IPS-20b (cell line): Measurements from ENCODE around the gene SSBP4.

Experiments
- H3K27ac ChIP-seq: one replicate; pipeline ENCODE4 v1.5.1; 2013; ENCODE audit warnings: low read length
- H3K27me3 ChIP-seq: 2 replicates; pipeline ENCODE4 v1.6.1; 2013; ENCODE audit warnings: mild to moderate bottlenecking, low read length, inconsistent platforms; ENCODE audit not compliant: insufficient read depth
- H3K36me3 ChIP-seq: 2 replicates; pipeline ENCODE4 v1.6.1; 2013; ENCODE audit warnings: low read depth, mild to moderate bottlenecking, inconsistent platforms, low read length, moderate library complexity; ENCODE audit not compliant: insufficient read depth
- H3K4me1 ChIP-seq: 2 replicates; pipeline ENCODE4 v1.6.1; 2013; ENCODE audit warnings: mild to moderate bottlenecking, control low read depth, inconsistent platforms, low read length, moderate library complexity; ENCODE audit not compliant: insufficient read depth
- H3K4me3 ChIP-seq: 2 replicates; pipeline ENCODE4 v1.5.1; 2013; ENCODE audit warnings: mild to moderate bottlenecking, low read length, inconsistent platforms
- H3K9ac ChIP-seq: 2 replicates; pipeline ENCODE4 v1.6.1; 2013; ENCODE audit warnings: low read depth, mild to moderate bottlenecking, inconsistent platforms, low read length, moderate library complexity
- H3K9me3 ChIP-seq: 2 replicates; pipeline ENCODE4 v1.6.1; 2013; ENCODE audit warnings: mild to moderate bottlenecking, low read depth, low read length, inconsistent platforms; ENCODE audit not compliant: insufficient read depth

The SSBP4 gene

GRCh38 chr19:18437491-18438330, 18.5 kb downstream of the SSBP4 start, which contains the start of gene ISYNA1:
Gene ISYNA1, minus strand, starts transcription at chr19:18438133. Its CDS starts 154 bp downstream, at chr19:18437979.
- Histone ChIP-seq H3K27ac (no peak within 1 kb of the TSS), H3K9ac (peak within 1 kb of the TSS; percentile 70; the same call in 1 of the 2 replicates), H3K4me1 (peaks cover 11% of the 10 kb centered on the region; the same call in 1 of the 2 replicates), H3K9me3 (no peaks in the 10 kb centered on the region), H3K27me3 (no peaks in the 10 kb centered on the region; the same call in 1 of the 2 replicates), H3K4me3 (peak within 1 kb of the TSS; percentile 75), H3K36me3 (peaks cover 19% of the 10 kb centered on the region)

GRCh38 chr19:18438331-18439024, 19.3 kb downstream of the SSBP4 start:
- Histone ChIP-seq H3K4me3 (peak overlapping the region; percentile 60), H3K4me1 (peaks cover 9% of the 10 kb centered on the region; the same call in 1 of the 2 replicates)

GRCh38 chr19:18439025-18439909, 20.1 kb downstream of the SSBP4 start:
- H3K9me3 ChIP-seq = no peaks in the 10 kb centered on the region
- no peak overlapping the region for H3K27ac ChIP-seq
- peaks cover 9% of the 10 kb centered on the region; the same call in 1 of the 2 replicates for H3K4me1 ChIP-seq
- peak overlapping the region; percentile 29; the same call in 1 of the 2 replicates for H3K9ac ChIP-seq
- H3K27me3 ChIP-seq = no peaks in the 10 kb centered on the region
- peaks cover 19% of the 10 kb centered on the region for H3K36me3 ChIP-seq
- H3K4me3 ChIP-seq = no peak overlapping the region

More at GRCh38 chr19:18438331-18439024, 19.3 kb downstream of the SSBP4 start:
- peak overlapping the region; percentile 48; the same call in 1 of the 2 replicates for H3K9ac ChIP-seq
- H3K27me3 ChIP-seq = no peaks in the 10 kb centered on the region
- no peaks in the 10 kb centered on the region for H3K9me3 ChIP-seq
- no peak overlapping the region for H3K27ac ChIP-seq
- peaks cover 19% of the 10 kb centered on the region for H3K36me3 ChIP-seq

GRCh38 chr19:18439910-18440237, 20.7 kb downstream of the SSBP4 start:
- H3K36me3 ChIP-seq = peaks cover 19% of the 10 kb centered on the region
- no peak overlapping the region for H3K27ac ChIP-seq
- no peak overlapping the region for H3K4me3 ChIP-seq
- no peaks in the 10 kb centered on the region for H3K27me3 ChIP-seq
- H3K9me3 ChIP-seq = no peaks in the 10 kb centered on the region
- peaks cover 9% of the 10 kb centered on the region; the same call in 1 of the 2 replicates for H3K4me1 ChIP-seq
- H3K9ac ChIP-seq = no peak overlapping the region

- Histone ChIP-seq H3K4me3 (no peak overlapping the region), H3K27me3 (no peaks in the 10 kb centered on the region), H3K9ac (no peak overlapping the region), H3K4me1 (peaks cover 9% of the 10 kb centered on the region; the same call in 1 of the 2 replicates), H3K36me3 (peaks cover 16% of the 10 kb centered on the region; the same call in 1 of the 2 replicates), H3K27ac (no peak overlapping the region), H3K9me3 (no peaks in the 10 kb centered on the region)
These were observed 21.2 kb downstream of the SSBP4 start for GRCh38 chr19:18440415-18440877.

- no peak overlapping the region for H3K4me3 ChIP-seq
- H3K9me3 ChIP-seq = no peaks in the 10 kb centered on the region
- no peak overlapping the region for H3K27ac ChIP-seq
- no peak overlapping the region for H3K9ac ChIP-seq
- H3K36me3 ChIP-seq = peaks cover 12% of the 10 kb centered on the region; the same call in 1 of the 2 replicates
- no peaks in the 10 kb centered on the region for H3K27me3 ChIP-seq
- peaks cover 9% of the 10 kb centered on the region; the same call in 1 of the 2 replicates for H3K4me1 ChIP-seq
These were observed 22.0 kb downstream of the SSBP4 start for GRCh38 chr19:18440936-18441803.

- H3K4me3 ChIP-seq = no peak overlapping the region
- H3K27ac ChIP-seq = no peak overlapping the region
- H3K36me3 ChIP-seq = peaks cover 17% of the 10 kb centered on the region
- no peaks in the 10 kb centered on the region for H3K27me3 ChIP-seq
- no peaks in the 10 kb centered on the region for H3K9me3 ChIP-seq
- peaks cover 9% of the 10 kb centered on the region; the same call in 1 of the 2 replicates for H3K4me1 ChIP-seq
- H3K9ac ChIP-seq = no peak overlapping the region
These were observed 22.9 kb downstream of the SSBP4 start for GRCh38 chr19:18441804-18442788.

- Histone ChIP-seq H3K9ac (no peak overlapping the region; the same call in 1 of the 2 replicates), H3K4me3 (no peak overlapping the region), H3K9me3 (no peaks in the 10 kb centered on the region), H3K36me3 (peaks cover 17% of the 10 kb centered on the region), H3K27me3 (no peaks in the 10 kb centered on the region), H3K4me1 (peaks cover 9% of the 10 kb centered on the region; the same call in 1 of the 2 replicates), H3K27ac (no peak overlapping the region)
These were observed 23.7 kb downstream of the SSBP4 start for GRCh38 chr19:18442941-18443340.

GRCh38 chr19:18443406-18443805, 24.2 kb downstream of the SSBP4 start:
- Histone ChIP-seq H3K4me3 (no peak overlapping the region), H3K27ac (no peak overlapping the region), H3K9me3 (no peaks in the 10 kb centered on the region), H3K27me3 (no peaks in the 10 kb centered on the region), H3K36me3 (peaks cover 17% of the 10 kb centered on the region), H3K4me1 (peaks cover 9% of the 10 kb centered on the region; the same call in 1 of the 2 replicates), H3K9ac (no peak overlapping the region)
